Tibial nerve (tissue), 4 donors: ENCODE data around the gene ACOT4. TPM values are rescaled to one million over a fixed set of nuclear protein-coding genes. Genes with fewer than 3 reads are reported as not detected.

Experiments used
- total RNA-seq, 4 donors: library from RNA; depleted of rRNA; stranded (reverse); fragments of >200 nt; gene quantifications; one replicate each; pipeline ENCODE4 v1.1.0, GENCODE V29; 2016

The ACOT4 gene
- total RNA-seq, 4 donors from 2014 or later = 0.20 to 3.3 (median 1.6) TPM

Other genes with a start within 250 kb of the ACOT4 start
- gene NUMB, start 133.3 kb upstream of the ACOT4 start, total RNA-seq = 10 to 100 TPM; 50.7 to 81.9 (median 60.2) TPM
- gene RIOX1, start 100.9 kb upstream of the ACOT4 start, total RNA-seq = 10 to 100 TPM; 25.5 to 28.6 (median 26.8) TPM
- 10 to 100 TPM in 1 of 4 donors, 1 to 10 TPM in 3; 5.7 to 28.2 (median 8.5) TPM for gene ACOT1, start 54.7 kb upstream of the ACOT4 start, total RNA-seq
- gene HEATR4, start 32.9 kb upstream of the ACOT4 start, total RNA-seq = 1 to 10 TPM in 2 of 4 donors, under 1 TPM in 2; 0.21 to 2.9 (median 1.2) TPM
- 10 to 100 TPM; 25.9 to 95.0 (median 72.7) TPM for gene ACOT2, start 22.7 kb upstream of the ACOT4 start, total RNA-seq
- gene ACOT6, start 20.6 kb downstream of the ACOT4 start, total RNA-seq = under 1 TPM in 1 of 4 donors, not detected in 3; 0.39 TPM
- gene DNAL1, start 53.1 kb downstream of the ACOT4 start, total RNA-seq = 10 to 100 TPM in 2 of 4 donors, 1 to 10 TPM in 2; 7.5 to 21.0 (median 9.8) TPM
- 10 to 100 TPM; 21.2 to 43.5 (median 34.2) TPM for gene PNMA1, start 122.5 kb downstream of the ACOT4 start, total RNA-seq